Islet precursor cell (in vitro differentiated cells): Measurements from ENCODE around the gene SDCCAG8.

Source experiments
- DNase-seq: peaks from one replicate; pipeline ENCODE4 v3.0.0-alpha.2; 2018

SDCCAG8 gene

GRCh38 chr1:243514927-243515326 is 259.1 kb downstream of the SDCCAG8 start:
- DNase-seq: no peak

- no peak for DNase-seq
These were observed 265.0 kb downstream of the SDCCAG8 start for GRCh38 chr1:243520831-243521230.

- DNase-seq: no peak
These were observed 267.9 kb downstream of the SDCCAG8 start for GRCh38 chr1:243523766-243524165.

GRCh38 chr1:243525085-243525487 is 269.2 kb downstream of the SDCCAG8 start:
- no peak for DNase-seq

- DNase-seq: no peak
These were observed 270.3 kb downstream of the SDCCAG8 start for GRCh38 chr1:243526180-243526579.

- no peak for DNase-seq
These were observed 272.7 kb downstream of the SDCCAG8 start for GRCh38 chr1:243528459-243529121.

GRCh38 chr1:243529512-243529911 is 273.7 kb downstream of the SDCCAG8 start:
- no peak for DNase-seq

- DNase-seq: no peak
These were observed 279.2 kb downstream of the SDCCAG8 start for GRCh38 chr1:243535014-243535413.

GRCh38 chr1:243539636-243540035 is 283.8 kb downstream of the SDCCAG8 start:
- DNase-seq: no peak

GRCh38 chr1:243542739-243543415 is 287.0 kb downstream of the SDCCAG8 start:
- DNase-seq: no peak

GRCh38 chr1:243543501-243543900 is 287.7 kb downstream of the SDCCAG8 start:
- DNase-seq: no peak

GRCh38 chr1:243546457-243546856 is 290.6 kb downstream of the SDCCAG8 start:
- no peak for DNase-seq

GRCh38 chr1:243547891-243548290 is 292.1 kb downstream of the SDCCAG8 start:
- DNase-seq: no peak

- no peak for DNase-seq
These were observed 292.7 kb downstream of the SDCCAG8 start for GRCh38 chr1:243548516-243548915.

- no peak for DNase-seq
These were observed 293.3 kb downstream of the SDCCAG8 start for GRCh38 chr1:243549108-243549507.
